Endothelial cell of umbilical vein (primary cell): ENCODE results near the gene NSUN7. TPM values are rescaled to one million over a fixed set of nuclear protein-coding genes. Genes with fewer than 3 reads are reported as not detected.

Source experiments
- BruUV-seq: library from RNA; stranded (reverse); fragments of 400-500 nt; replicated peaks from 2 replicates; lab custom pipeline; 2021; lab: Mats Ljungman, UMichigan
- CTCF ChIA-PET: fragments of 300-600, 350-600 bp; sonication (Branson Sonifier 250); formaldehyde crosslinking; loops from one replicate; lab custom pipeline; 2021; ENCODE audit warnings: antibody characterized with exemption, inconsistent platforms; lab: Charles Lee
- POLR2A ChIA-PET: fragments of 300-600, 350-600 bp; sonication (Branson Sonifier 250); formaldehyde crosslinking; loops from one replicate; lab custom pipeline; 2021; ENCODE audit warnings: antibody characterized with exemption, inconsistent platforms; lab: Charles Lee
- DNase-seq: peaks from one replicate; pipeline ENCODE4 v3.0.0-alpha.2; 2011; ENCODE audit warnings: low read depth, low spot score
- FAIRE-seq: peaks from 2 replicates; lab custom pipeline; 2011; peaks lifted over from hg19 to GRCh38; lab: Jason Lieb, UNC
- H2AFZ ChIP-seq: 2 replicates; pipeline ENCODE4 v1.6.0; 2012; ENCODE audit warnings: low read depth, low read length, control low read depth, inconsistent platforms
- H3K27ac ChIP-seq: 2 replicates; pipeline ENCODE4 v1.5.1; 2011; ENCODE audit warnings: low read depth, mild to moderate bottlenecking, control low read depth, low read length, moderate library complexity; ENCODE audit not compliant: insufficient read depth
- H3K27me3 ChIP-seq, 2 experiments: 2 replicates each; pipeline versions ENCODE4 v1.6.0 to v1.6.1; 2011; ENCODE audit warnings: low read length in 2 of 2, mixed read lengths in 1 of 2; ENCODE audit not compliant: control insufficient read depth in 2 of 2, insufficient read depth in 2 of 2
- H3K36me3 ChIP-seq, 2 experiments: 2 replicates in 1 of 2; 3 replicates in 1 of 2; pipeline ENCODE4 v1.5.1; 2011; ENCODE audit warnings: low read length in 2 of 2, mild to moderate bottlenecking in 1 of 2, moderate library complexity in 1 of 2; ENCODE audit not compliant: control insufficient read depth in 2 of 2, insufficient read depth in 2 of 2; ENCODE audit errors: extremely low read depth in 1 of 2
- H3K4me1 ChIP-seq: 3 replicates; pipeline ENCODE4 v1.5.1; 2011; ENCODE audit warnings: mild to moderate bottlenecking, low read length; ENCODE audit not compliant: control insufficient read depth, insufficient read depth; ENCODE audit errors: extremely low read depth
- H3K4me2 ChIP-seq: 2 replicates; pipeline ENCODE4 v1.6.1; 2011; ENCODE audit warnings: low read length, control low read depth, mixed read lengths; ENCODE audit not compliant: insufficient read depth
- H3K4me3 ChIP-seq, 3 experiments: fragments of 200-600 bp in 1 of 3; sonication (generic), shearing (Covaris generic) in 1 of 3; replicated peaks in 1 of 3; 2 replicates each; pipeline ENCODE4 v1.5.1; 2011 to 2016; ENCODE audit warnings: control low read depth in 3 of 3, low read length in 3 of 3, mild to moderate bottlenecking in 2 of 3, inconsistent platforms in 1 of 3, low read depth in 1 of 3, moderate library complexity in 1 of 3; ENCODE audit not compliant: insufficient read depth in 1 of 3
- H3K79me2 ChIP-seq: 2 replicates; pipeline ENCODE4 v1.6.0; 2012; ENCODE audit warnings: low read length, inconsistent platforms; ENCODE audit not compliant: control insufficient read depth, insufficient read depth
- H3K9ac ChIP-seq: replicated peaks from 2 replicates; pipeline ENCODE3; 2011; ENCODE audit warnings: low read length, control low read depth; ENCODE audit not compliant: insufficient read depth; ENCODE audit errors: extremely low read depth
- H3K9me1 ChIP-seq: replicated peaks from 3 replicates; pipeline ENCODE4 v1.6.0; 2011; ENCODE audit warnings: mild to moderate bottlenecking, low read length; ENCODE audit not compliant: control insufficient read depth, insufficient read depth; ENCODE audit errors: extremely low read depth
- H3K9me3 ChIP-seq: replicated peaks from 2 replicates; pipeline ENCODE4 v1.5.1; 2012; ENCODE audit warnings: low read length, inconsistent platforms; ENCODE audit not compliant: control insufficient read depth, insufficient read depth
- H4K20me1 ChIP-seq: replicated peaks from 2 replicates; pipeline ENCODE3; 2011; ENCODE audit warnings: mild to moderate bottlenecking, low read length; ENCODE audit not compliant: control insufficient read depth, insufficient read depth; ENCODE audit errors: extremely low read depth
- EZH2 ChIP-seq: IDR thresholded peaks from 2 replicates; pipeline ENCODE4 v1.6.1; 2012; ENCODE audit warnings: borderline replicate concordance, low read depth, mild to moderate bottlenecking, moderate library complexity, low read length, inconsistent platforms; ENCODE audit not compliant: severe bottlenecking
- FOS ChIP-seq: IDR thresholded peaks from 2 replicates; pipeline ENCODE4 v1.6.1; 2011; ENCODE audit warnings: mild to moderate bottlenecking, low read length, moderate library complexity, borderline replicate concordance; ENCODE audit not compliant: insufficient read depth
- GATA2 ChIP-seq: IDR thresholded peaks from 2 replicates; pipeline ENCODE4 v1.7.0; 2011; ENCODE audit warnings: low read depth, mild to moderate bottlenecking, moderate library complexity, mixed read lengths, low read length; ENCODE audit not compliant: insufficient read length, insufficient read depth
- JUN ChIP-seq: IDR thresholded peaks from 2 replicates; pipeline ENCODE4 v1.6.1; 2011; ENCODE audit warnings: borderline replicate concordance, low read depth; ENCODE audit not compliant: insufficient read length, insufficient read depth
- MYC ChIP-seq: IDR thresholded peaks from one replicate; pipeline ENCODE4 v1.6.1; 2011; ENCODE audit warnings: mild to moderate bottlenecking, low read depth, low read length
- POLR2A ChIP-seq: IDR thresholded peaks from 2 replicates; pipeline ENCODE4 v1.6.1; 2012; ENCODE audit warnings: low read depth, mild to moderate bottlenecking, control low read depth, low read length
- POLR2AphosphoS5 ChIP-seq: IDR thresholded peaks from 2 replicates; pipeline ENCODE4 v1.6.1; 2012; ENCODE audit warnings: low read depth, mild to moderate bottlenecking, control low read depth, low read length, moderate library complexity; ENCODE audit not compliant: insufficient read depth
- dilution Hi-C: fragments of 300-500 bp; cut with MboI; formaldehyde crosslinking; loops from one replicate; pipeline ENCODE4 v1.15.0; 2019; ENCODE audit warnings: low sequenced_read_pairs; ENCODE audit not compliant: extremely low pct_ligation_motif_present
- intact Hi-C: fragments of 100-400 bp; cut with micrococcal nuclease; formaldehyde crosslinking; loops from one replicate; pipeline ENCODE4 v1.10.0; 2022
- polyA plus RNA-seq, 4 experiments: library from polyadenylated mRNA; depleted of rRNA in 3 of 4; stranded (reverse) in 3 of 4; unstranded in 1 of 4; fragments of >200 nt; gene quantifications; 2 replicates each; pipeline versions ENCODE4 v1.2.1 to v1.2.3, GENCODE V29; 2011 to 2012; ENCODE audit warnings: missing spikeins in 1 of 4
- total RNA-seq: library from RNA; stranded (reverse); gene quantifications from 2 replicates; pipeline ENCODE4 v1.2.3, GENCODE V29; 2021
- TF ChIP-seq, protein P1 (sequence below), 2 donors: IDR thresholded peaks; 1 replicate in 1 of 2; 2 replicates in 1 of 2; pipeline ENCODE4 v1.5.1; 2011; ENCODE audit warnings: low read length in 2 of 2, mild to moderate bottlenecking in 2 of 2, moderate library complexity in 2 of 2, control low read depth in 1 of 2, inconsistent platforms in 1 of 2, low read depth in 1 of 2; ENCODE audit not compliant: insufficient read depth in 1 of 2; ENCODE audit errors: extremely low read depth in 1 of 2
- TF ChIP-seq, protein P2 (sequence below): IDR thresholded peaks from 2 replicates; pipeline ENCODE4 v1.6.1; 2011; ENCODE audit not compliant: insufficient read depth, insufficient read length

Gene NSUN7
- total and polyA plus RNA-seq, 2 donors (not counting 3 experiments of a cell fraction or from before 2014, with no cell fraction given) = 0.03 to 0.20 TPM

DNA sequence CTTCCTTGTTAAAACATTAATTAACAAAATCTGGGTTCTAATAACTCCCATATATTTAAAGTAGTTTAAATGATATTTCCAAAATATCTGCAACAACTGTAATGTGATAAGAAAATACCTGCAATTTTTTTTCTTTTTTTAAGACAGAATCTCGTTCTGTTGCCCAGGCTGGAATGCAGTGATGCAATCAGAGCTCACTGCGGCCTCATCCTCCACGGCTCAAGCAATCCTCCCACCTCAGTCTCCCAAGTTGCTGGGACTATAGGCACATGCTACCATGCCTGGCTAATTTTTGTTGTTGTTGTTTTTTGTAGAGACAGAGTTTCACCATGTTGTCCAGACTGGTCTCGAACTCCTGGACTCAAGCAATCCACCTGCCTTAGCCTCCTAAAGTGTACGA lies 45.7 kb upstream of the NSUN7 start:
- no peak for TF ChIP-seq EZH2
- no peak for FAIRE-seq
- H3K9me3 ChIP-seq = no peaks in the 10 kb centered on the region

DNA sequence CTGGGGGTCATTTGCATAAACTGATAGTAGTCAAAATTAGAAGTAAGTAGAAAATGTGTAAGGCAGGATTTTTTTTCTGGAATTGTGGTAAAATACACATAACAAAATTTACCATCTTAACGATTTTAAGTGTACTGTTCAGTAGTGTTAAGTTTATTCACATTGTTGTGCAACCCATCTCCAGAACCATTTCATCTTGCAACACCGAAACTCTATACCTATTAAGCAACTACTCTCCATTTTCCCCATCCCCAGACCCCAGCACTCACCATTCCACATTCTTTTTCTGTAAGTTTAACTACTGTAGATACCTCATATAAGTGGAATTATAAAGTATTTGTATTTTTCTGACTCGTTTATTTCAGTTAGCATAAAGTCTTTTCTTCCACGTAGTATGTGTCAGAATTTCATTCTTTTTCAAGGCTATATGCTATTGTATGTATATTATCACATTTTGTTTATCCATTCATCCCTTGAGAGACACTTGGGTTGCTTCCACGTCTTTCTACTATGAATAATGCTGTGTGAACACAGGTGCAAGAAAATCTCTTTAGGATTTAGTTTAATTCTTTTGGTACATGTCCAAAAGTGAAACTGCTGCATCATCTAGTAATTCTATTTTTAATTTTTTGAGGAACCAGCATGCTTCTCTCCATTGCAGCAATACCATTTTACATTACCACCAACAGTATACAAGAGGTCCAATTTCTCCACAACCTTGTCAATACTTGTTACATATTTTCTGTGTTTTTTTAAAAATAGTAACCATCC lies 39.1 kb upstream of the NSUN7 start:
- dilution Hi-C loops (no loop called here), intact Hi-C loops (no loop called here)
- H3K79me2 ChIP-seq = no peaks in the 10 kb centered on the region
- FAIRE-seq (no peak), DNase-seq (no peak)
- no peak for TF ChIP-seq POLR2AphosphoS5
- TF ChIP-seq POLR2A = no peak
- TF ChIP-seq MYC = no peak
- TF ChIP-seq EZH2 = no peak
- TF ChIP-seq GATA2 = no peak
- no peak for TF ChIP-seq JUN
- TF ChIP-seq, protein P1, sequence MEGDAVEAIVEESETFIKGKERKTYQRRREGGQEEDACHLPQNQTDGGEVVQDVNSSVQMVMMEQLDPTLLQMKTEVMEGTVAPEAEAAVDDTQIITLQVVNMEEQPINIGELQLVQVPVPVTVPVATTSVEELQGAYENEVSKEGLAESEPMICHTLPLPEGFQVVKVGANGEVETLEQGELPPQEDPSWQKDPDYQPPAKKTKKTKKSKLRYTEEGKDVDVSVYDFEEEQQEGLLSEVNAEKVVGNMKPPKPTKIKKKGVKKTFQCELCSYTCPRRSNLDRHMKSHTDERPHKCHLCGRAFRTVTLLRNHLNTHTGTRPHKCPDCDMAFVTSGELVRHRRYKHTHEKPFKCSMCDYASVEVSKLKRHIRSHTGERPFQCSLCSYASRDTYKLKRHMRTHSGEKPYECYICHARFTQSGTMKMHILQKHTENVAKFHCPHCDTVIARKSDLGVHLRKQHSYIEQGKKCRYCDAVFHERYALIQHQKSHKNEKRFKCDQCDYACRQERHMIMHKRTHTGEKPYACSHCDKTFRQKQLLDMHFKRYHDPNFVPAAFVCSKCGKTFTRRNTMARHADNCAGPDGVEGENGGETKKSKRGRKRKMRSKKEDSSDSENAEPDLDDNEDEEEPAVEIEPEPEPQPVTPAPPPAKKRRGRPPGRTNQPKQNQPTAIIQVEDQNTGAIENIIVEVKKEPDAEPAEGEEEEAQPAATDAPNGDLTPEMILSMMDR (IDR thresholded peaks at IDR 0.05; ENCODE audit: extremely low read depth in 1 of 2, insufficient read depth in 1 of 2, low read depth in 1 of 2, low read length in 2 of 2) = no peak
- TF ChIP-seq, protein P2, sequence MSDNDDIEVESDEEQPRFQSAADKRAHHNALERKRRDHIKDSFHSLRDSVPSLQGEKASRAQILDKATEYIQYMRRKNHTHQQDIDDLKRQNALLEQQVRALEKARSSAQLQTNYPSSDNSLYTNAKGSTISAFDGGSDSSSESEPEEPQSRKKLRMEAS = no peak
- TF ChIP-seq FOS = no peak
- H3K27ac ChIP-seq = no peak overlapping the region
- H2AFZ ChIP-seq = no peak overlapping the region
- no peak overlapping the region for H3K4me3 ChIP-seq
- no peaks in the 10 kb centered on the region for H4K20me1 ChIP-seq
- no peaks in the 10 kb centered on the region for H3K9me1 ChIP-seq
- H3K27me3 ChIP-seq = peaks cover 2 to 3% of the 10 kb centered on the region in 2 experiments
- H3K9ac ChIP-seq = no peak overlapping the region
- no peaks in the 10 kb centered on the region for H3K4me1 ChIP-seq
- CTCF ChIA-PET = no interaction called here
- POLR2A ChIA-PET = no interaction called here
- H3K9me3 ChIP-seq = no peaks in the 10 kb centered on the region
- H3K36me3 ChIP-seq = no peaks in the 10 kb centered on the region
- H3K4me2 ChIP-seq = no peak overlapping the region
- BruUV-seq = no TSS peak

More for the DNA sequence above, 45.7 kb upstream of the NSUN7 start:
- intact Hi-C loops (no loop called here), dilution Hi-C loops (no loop called here)
- Histone ChIP-seq H3K4me1 (no peaks in the 10 kb centered on the region), H3K4me2 (no peak overlapping the region), H2AFZ (no peak overlapping the region), H3K9ac (no peak overlapping the region), H4K20me1 (no peaks in the 10 kb centered on the region), H3K4me3 (no peak overlapping the region), H3K9me1 (no peaks in the 10 kb centered on the region), H3K27me3 (no peaks in the 10 kb centered on the region), H3K36me3 (no peaks in the 10 kb centered on the region), H3K79me2 (no peaks in the 10 kb centered on the region), H3K27ac (no peak overlapping the region)
- ChIA-PET CTCF (interaction anchor here (0.8 to 1.0 kb wide), 2 partner anchors 13 to 22 kb away, joined by 3 to 5 read pairs; no protein-coding TSS in a partner anchor), POLR2A (no interaction called here)
- no peak for DNase-seq
- no TSS peak for BruUV-seq
